GM23338 (cell line): ENCODE data around the gene ATXN7. TPM values are rescaled to one million over a fixed set of nuclear protein-coding genes. Genes with fewer than 3 reads are reported as not detected.

Experiments
- EZH2phosphoT487 ChIP-seq: fragments of 200-600 bp; sonication (generic); IDR thresholded peaks from one replicate; pipeline ENCODE4 v1.8.1; 2018; ENCODE audit warnings: antibody characterized with exemption; ENCODE audit not compliant: unreplicated experiment
- JUNB ChIP-seq: IDR thresholded peaks from one replicate; pipeline ENCODE4 v1.6.1; 2016; ENCODE audit warnings: antibody characterized with exemption; ENCODE audit not compliant: unreplicated experiment
- NANOG ChIP-seq: IDR thresholded peaks from 2 replicates; pipeline ENCODE4 v1.6.1; 2016; ENCODE audit warnings: antibody characterized with exemption, borderline replicate concordance
- STAT1 ChIP-seq: IDR thresholded peaks from one replicate; pipeline ENCODE4 v1.6.1; 2016; ENCODE audit warnings: antibody characterized with exemption; ENCODE audit not compliant: unreplicated experiment
- ZNF331 ChIP-seq: fragments of 250-450 bp; sonication (Bioruptor Pico); IDR thresholded peaks from 2 replicates; pipeline ENCODE4 v1.5.0; 2020; ENCODE audit warnings: low read depth, mild to moderate bottlenecking, moderate library complexity
- polyA plus RNA-seq: library from polyadenylated mRNA; unstranded; fragments of >200 nt; fragmentation: Nextera tagmentation; extraction: Ambion mirVana; gene quantifications from 2 replicates; pipeline ENCODE4 v1.2.1, GENCODE V29; 2016
- total RNA-seq: library from RNA; depleted of rRNA; stranded (reverse); fragments of >200 nt; shearing (Covaris generic); gene quantifications from 2 replicates; pipeline ENCODE4 v1.2.3, GENCODE V29; 2014
- TF ChIP-seq, protein P1 (sequence below): IDR thresholded peaks from one replicate; pipeline ENCODE4 v1.6.1; 2018; ENCODE audit warnings: antibody characterized with exemption; ENCODE audit not compliant: unreplicated experiment
- TF ChIP-seq, protein P2 (sequence below): fragments of 250-450 bp; sonication (Bioruptor Pico); IDR thresholded peaks from 2 replicates; pipeline ENCODE4 v1.5.0; 2020; ENCODE audit warnings: mild to moderate bottlenecking, moderate library complexity

Gene ATXN7
- total and polyA plus RNA-seq, 2 experiments from 2014 or later, result 4.0 to 17.2 TPM

DNA sequence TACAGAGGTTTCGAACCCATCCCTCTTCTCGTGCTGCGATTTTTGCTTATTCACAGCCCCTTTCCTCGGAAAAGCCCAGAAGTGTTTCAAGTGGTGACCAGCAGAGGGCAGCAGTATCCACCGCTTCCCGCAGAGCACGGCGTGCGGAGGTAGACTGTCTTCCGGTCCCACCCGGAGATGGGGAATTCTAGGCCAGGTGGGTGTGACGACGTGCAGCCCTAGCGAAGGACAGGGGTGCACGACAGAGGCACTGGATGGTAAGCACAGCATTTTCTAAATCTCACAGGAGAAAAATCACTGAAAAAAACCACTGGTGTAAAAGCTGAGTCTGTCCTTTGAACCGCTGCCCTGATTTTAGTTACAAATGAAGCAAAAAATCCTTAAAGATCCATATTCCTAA is 167.1 kb downstream of the ATXN7 start (continued):
- TF ChIP-seq, protein P1, sequence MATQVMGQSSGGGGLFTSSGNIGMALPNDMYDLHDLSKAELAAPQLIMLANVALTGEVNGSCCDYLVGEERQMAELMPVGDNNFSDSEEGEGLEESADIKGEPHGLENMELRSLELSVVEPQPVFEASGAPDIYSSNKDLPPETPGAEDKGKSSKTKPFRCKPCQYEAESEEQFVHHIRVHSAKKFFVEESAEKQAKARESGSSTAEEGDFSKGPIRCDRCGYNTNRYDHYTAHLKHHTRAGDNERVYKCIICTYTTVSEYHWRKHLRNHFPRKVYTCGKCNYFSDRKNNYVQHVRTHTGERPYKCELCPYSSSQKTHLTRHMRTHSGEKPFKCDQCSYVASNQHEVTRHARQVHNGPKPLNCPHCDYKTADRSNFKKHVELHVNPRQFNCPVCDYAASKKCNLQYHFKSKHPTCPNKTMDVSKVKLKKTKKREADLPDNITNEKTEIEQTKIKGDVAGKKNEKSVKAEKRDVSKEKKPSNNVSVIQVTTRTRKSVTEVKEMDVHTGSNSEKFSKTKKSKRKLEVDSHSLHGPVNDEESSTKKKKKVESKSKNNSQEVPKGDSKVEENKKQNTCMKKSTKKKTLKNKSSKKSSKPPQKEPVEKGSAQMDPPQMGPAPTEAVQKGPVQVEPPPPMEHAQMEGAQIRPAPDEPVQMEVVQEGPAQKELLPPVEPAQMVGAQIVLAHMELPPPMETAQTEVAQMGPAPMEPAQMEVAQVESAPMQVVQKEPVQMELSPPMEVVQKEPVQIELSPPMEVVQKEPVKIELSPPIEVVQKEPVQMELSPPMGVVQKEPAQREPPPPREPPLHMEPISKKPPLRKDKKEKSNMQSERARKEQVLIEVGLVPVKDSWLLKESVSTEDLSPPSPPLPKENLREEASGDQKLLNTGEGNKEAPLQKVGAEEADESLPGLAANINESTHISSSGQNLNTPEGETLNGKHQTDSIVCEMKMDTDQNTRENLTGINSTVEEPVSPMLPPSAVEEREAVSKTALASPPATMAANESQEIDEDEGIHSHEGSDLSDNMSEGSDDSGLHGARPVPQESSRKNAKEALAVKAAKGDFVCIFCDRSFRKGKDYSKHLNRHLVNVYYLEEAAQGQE, result no peak
- TF ChIP-seq JUNB, result no peak
- TF ChIP-seq, protein P2, sequence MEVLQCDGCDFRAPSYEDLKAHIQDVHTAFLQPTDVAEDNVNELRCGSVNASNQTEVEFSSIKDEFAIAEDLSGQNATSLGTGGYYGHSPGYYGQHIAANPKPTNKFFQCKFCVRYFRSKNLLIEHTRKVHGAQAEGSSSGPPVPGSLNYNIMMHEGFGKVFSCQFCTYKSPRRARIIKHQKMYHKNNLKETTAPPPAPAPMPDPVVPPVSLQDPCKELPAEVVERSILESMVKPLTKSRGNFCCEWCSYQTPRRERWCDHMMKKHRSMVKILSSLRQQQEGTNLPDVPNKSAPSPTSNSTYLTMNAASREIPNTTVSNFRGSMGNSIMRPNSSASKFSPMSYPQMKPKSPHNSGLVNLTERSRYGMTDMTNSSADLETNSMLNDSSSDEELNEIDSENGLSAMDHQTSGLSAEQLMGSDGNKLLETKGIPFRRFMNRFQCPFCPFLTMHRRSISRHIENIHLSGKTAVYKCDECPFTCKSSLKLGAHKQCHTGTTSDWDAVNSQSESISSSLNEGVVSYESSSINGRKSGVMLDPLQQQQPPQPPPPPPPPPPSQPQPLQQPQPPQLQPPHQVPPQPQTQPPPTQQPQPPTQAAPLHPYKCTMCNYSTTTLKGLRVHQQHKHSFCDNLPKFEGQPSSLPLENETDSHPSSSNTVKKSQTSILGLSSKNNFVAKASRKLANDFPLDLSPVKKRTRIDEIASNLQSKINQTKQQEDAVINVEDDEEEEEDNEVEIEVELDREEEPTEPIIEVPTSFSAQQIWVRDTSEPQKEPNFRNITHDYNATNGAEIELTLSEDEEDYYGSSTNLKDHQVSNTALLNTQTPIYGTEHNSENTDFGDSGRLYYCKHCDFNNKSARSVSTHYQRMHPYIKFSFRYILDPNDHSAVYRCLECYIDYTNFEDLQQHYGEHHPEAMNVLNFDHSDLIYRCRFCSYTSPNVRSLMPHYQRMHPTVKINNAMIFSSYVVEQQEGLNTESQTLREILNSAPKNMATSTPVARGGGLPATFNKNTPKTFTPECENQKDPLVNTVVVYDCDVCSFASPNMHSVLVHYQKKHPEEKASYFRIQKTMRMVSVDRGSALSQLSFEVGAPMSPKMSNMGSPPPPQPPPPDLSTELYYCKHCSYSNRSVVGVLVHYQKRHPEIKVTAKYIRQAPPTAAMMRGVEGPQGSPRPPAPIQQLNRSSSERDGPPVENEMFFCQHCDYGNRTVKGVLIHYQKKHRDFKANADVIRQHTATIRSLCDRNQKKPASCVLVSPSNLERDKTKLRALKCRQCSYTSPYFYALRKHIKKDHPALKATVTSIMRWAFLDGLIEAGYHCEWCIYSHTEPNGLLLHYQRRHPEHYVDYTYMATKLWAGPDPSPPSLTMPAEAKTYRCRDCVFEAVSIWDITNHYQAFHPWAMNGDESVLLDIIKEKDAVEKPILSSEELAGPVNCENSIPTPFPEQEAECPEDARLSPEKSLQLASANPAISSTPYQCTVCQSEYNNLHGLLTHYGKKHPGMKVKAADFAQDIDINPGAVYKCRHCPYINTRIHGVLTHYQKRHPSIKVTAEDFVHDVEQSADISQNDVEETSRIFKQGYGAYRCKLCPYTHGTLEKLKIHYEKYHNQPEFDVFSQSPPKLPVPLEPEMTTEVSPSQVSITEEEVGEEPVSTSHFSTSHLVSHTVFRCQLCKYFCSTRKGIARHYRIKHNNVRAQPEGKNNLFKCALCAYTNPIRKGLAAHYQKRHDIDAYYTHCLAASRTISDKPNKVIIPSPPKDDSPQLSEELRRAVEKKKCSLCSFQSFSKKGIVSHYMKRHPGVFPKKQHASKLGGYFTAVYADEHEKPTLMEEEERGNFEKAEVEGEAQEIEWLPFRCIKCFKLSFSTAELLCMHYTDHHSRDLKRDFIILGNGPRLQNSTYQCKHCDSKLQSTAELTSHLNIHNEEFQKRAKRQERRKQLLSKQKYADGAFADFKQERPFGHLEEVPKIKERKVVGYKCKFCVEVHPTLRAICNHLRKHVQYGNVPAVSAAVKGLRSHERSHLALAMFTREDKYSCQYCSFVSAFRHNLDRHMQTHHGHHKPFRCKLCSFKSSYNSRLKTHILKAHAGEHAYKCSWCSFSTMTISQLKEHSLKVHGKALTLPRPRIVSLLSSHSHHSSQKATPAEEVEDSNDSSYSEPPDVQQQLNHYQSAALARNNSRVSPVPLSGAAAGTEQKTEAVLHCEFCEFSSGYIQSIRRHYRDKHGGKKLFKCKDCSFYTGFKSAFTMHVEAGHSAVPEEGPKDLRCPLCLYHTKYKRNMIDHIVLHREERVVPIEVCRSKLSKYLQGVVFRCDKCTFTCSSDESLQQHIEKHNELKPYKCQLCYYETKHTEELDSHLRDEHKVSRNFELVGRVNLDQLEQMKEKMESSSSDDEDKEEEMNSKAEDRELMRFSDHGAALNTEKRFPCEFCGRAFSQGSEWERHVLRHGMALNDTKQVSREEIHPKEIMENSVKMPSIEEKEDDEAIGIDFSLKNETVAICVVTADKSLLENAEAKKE (CRISPR knock-in tag), result no peak
- no peak for TF ChIP-seq NANOG
- no peak for TF ChIP-seq STAT1
- TF ChIP-seq EZH2phosphoT487, result no peak
- no peak for TF ChIP-seq ZNF331
